GM12865 (cell line): ENCODE data around the gene TRIM42.

ENCODE experiments used
- DNase-seq: peaks from one replicate; pipeline ENCODE4 v3.0.0; 2010; ENCODE audit warnings: low read depth
- H3K4me3 ChIP-seq: 2 replicates; pipeline ENCODE4 v1.5.1; 2011; ENCODE audit warnings: mild to moderate bottlenecking, low read depth, low read length, control low read depth
- CTCF ChIP-seq: IDR thresholded peaks from 2 replicates; pipeline ENCODE4 v1.5.1; 2011; ENCODE audit warnings: low read length, control low read depth, low read depth, inconsistent platforms; ENCODE audit not compliant: insufficient read depth; ENCODE audit errors: missing control alignments

TRIM42 gene

DNA sequence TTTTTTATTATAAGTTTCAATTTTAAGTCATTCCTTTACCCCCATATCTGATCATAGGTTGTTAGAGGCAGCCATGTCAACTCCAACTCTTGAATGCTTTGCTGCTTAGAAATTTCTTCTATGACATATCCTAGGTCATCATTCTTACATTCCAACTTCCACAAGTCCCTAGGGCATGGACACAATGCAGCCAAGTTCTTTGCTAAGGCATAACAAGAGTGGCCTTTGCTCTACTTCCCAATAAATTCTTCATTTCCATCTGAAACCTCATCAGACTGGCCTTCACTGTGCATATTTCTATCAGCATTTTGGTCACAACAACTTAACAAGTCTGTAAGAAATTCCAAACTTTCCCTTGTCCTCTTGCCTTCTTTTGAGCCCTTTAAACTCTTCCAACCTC is 28.5 kb downstream of the TRIM42 start:
- no peak for TF ChIP-seq CTCF
- DNase-seq: no peak
- H3K4me3 ChIP-seq: no peak overlapping the region

GRCh38 chr3:140708815-140709214 is 31.0 kb downstream of the TRIM42 start:
- TF ChIP-seq CTCF: no peak
- DNase-seq: no peak
- no peak overlapping the region for H3K4me3 ChIP-seq

DNA sequence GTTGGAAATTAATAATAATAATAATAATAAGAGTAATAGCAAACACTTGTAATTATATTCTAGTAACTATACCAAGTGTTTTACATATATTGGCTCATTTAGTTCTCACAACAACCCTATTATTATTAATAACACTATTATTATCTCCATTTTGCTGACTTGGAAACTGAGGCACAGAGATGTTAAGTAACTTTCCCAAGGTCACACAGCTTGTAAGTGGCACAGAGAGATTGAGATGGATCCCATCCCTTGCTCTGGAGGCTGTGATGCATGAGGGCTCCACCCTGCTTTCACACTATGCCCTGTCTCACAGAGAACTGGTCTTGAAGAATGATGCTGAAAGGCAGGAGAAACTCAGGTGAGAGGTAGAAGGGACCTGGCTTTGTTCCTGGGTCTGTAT is 31.9 kb downstream of the TRIM42 start:
- TF ChIP-seq CTCF: no peak
- DNase-seq: no peak
- H3K4me3 ChIP-seq: no peak overlapping the region

- no peak overlapping the region for H3K4me3 ChIP-seq
- no peak for DNase-seq
- TF ChIP-seq CTCF: no peak
Measured at GRCh38 chr3:140710711-140711389, 33.0 kb downstream of the TRIM42 start.

DNA sequence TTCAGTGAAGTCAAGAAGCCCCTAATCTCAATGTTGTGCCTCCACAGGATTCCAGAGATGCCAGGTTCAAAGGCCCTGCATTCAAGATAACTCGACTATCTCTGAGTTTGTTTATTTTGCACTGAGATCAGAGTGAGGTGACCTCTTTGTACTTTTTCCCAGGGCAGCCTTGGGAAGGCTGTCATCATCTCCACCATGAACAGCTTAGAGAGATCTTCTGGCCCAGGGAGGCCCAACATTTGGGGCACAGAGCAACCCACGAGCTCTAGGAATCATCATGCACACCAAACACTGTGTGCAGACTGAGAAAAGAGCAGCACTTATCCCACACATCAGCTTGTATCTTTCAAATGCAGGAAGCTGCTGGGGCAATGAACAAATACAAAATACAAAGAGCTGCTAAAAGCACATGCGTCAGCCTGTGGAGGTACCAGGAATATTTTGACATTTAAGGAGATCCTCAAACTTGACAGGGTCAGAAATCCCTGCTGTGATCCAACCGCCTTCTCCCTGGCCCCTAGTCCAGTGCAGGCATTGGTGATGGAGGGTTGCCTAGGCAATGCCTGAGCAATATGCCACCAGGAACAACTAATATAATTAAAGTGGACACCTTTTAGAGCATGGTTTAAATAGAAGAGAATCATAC is 33.6 kb downstream of the TRIM42 start:
- no peak for TF ChIP-seq CTCF
- DNase-seq: no peak
- H3K4me3 ChIP-seq: no peak overlapping the region

- no peak for TF ChIP-seq CTCF
- no peak for DNase-seq
- no peak overlapping the region for H3K4me3 ChIP-seq
Measured at GRCh38 chr3:140712301-140712700, 34.4 kb downstream of the TRIM42 start.

DNA sequence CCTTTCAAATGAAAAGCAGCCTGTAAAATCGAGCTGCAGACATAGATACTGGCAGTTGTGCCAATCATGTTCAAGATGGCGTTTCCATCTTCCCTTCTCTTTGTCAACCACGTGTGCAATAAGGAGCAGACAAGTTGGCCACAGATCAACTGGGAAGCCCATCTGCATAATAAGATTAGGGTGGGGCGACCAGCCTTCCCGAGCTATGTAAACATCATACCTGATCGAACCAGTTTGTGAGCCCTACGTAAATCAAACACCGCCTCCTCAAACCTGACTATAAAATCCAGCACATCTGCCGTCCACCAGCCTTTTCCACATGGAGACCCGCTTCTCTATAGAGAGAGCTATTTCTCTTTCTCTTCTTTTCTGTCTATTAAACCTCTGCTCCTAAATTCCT is 37.2 kb downstream of the TRIM42 start:
- DNase-seq: no peak
- TF ChIP-seq CTCF: no peak
- no peak overlapping the region for H3K4me3 ChIP-seq
